Stimulated activated CD8-positive, alpha-beta memory T cell treated with anti-CD3 and anti-CD28 coated beads, Interleukin-15, amount 100 ng/mL, for 1 hour (primary cell): ENCODE data around the gene SOCS1.

ENCODE experiments used
- DNase-seq: peaks from one replicate; pipeline ENCODE4 v3.0.0-alpha.2; 2020; ENCODE audit warnings: low read depth

The SOCS1 gene

DNA sequence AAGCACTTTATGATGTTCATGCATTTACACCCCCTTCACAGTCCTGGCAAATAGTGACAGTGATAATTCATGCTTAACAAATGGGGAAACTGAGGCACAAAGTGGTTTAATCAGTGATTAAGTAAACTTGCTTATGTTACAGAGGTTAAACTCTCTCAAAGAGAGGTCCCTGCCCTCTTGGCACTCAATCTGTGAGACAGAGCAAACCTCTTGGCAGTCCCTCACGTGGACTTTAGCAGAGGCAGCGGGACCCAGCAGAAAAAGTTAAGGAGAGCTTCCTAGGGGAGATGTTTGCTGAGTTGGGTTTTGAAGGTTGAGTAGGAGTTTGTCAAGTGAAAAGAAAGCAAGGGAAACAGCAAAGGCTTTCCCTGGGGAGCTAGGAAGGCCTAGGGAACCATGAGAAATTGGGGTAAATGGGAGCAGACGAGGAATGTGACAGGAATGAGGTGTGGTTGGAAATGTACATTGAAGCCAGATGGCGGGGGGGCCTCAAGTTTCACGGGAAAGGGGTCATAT, 10.7 kb downstream of the SOCS1 start:
- DNase-seq = no peak

- DNase-seq = no peak
Observed at GRCh38 chr16:11242658-11243057, 13.3 kb downstream of the SOCS1 start.

DNA sequence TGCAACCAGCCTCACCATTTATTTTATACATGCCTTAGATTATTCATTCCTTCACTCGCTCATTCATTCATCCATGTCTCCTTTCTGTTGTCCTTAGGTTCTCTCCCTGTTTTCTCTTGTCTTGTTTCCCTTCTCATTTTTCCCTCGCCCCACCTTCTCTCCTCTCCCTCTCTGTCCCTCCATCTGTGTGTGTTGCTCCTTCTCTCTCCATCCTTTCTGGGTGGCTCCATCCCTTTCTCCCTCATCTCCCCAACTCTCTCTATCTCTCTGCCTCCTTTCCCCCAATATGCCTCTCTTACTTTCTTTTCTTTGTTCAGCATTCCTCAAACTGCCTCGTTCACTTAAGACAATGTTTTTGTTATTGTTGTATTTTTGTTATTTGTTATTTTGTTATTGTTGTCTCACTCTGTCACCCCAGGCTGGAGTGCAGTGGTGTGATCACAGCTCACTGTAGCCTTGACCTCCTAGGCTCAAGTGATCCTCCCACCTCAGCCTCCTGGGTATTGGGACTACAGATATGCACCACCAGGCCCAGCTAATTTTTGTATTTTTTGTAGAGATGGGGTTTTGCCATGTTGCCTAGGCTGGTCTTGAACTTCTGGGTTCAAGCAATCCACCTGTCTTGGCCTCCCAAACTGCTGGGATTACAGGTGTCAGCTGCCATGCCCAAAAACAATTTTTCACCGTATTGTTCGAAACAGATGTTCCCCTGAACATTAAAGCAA, 14.4 kb downstream of the SOCS1 start:
- no peak for DNase-seq

DNA sequence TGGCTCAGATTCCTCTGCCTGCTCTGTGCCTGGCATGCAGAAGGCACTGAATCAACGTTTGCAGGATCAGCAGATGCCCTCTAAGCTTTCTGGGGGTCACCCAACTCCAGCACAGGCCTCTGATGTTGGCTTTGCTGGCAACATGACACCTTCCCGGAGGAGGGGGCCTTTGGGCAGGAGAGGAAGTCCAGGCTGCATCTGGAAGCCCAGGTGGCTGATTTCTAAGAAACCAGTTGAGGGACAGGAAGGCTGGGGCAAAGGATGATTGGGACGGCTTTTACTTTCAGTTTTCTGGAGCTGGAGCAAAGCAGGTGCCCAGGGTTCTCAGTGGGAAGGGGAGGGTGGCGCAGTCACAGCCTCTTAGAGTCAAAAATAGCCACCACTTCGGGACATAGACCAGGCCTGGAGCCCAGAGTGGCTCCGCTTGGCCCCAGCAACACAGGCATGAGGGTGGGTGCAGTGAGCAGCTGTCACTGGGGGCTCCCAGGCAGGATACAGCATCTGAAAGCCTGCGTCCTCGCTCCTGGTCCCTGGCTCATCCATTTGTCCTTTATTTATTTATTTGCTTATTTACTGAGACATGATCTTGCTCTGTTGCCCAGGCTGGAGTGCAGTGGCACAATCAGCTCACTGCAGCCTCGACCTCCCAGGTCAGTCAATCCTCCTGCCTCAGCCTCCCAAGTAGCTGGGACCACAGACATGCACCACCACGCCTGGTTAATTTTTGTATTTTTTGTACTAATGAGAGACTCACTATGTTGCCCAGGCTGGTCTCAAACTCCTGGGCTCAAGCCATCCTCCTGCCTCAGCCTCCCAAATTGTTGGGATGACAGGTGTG, 15.1 kb downstream of the SOCS1 start:
- DNase-seq = no peak

GRCh38 chr16:11239644-11240632, 16.1 kb downstream of the SOCS1 start:
- DNase-seq = no peak

- no peak for DNase-seq
Observed at GRCh38 chr16:11238272-11239202, 17.5 kb downstream of the SOCS1 start.

- DNase-seq = no peak
Observed at GRCh38 chr16:11236461-11237254, 19.3 kb downstream of the SOCS1 start.

DNA sequence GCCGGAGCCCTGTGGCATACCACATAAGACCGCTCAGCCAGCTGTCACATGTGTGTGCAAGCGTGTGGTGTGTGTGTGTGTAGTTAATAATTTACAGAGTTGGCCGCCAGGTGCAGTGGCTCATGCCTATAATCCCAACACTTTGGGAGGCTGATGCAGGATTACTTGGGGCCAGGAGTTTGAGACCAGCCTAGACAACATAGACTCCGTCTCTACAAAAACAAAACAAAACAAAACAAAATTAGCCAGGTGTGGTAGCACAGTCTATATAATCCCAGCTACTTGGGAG, 20.4 kb downstream of the SOCS1 start:
- no peak for DNase-seq

- DNase-seq = no peak
Observed at GRCh38 chr16:11234884-11235702, 20.9 kb downstream of the SOCS1 start.

DNA sequence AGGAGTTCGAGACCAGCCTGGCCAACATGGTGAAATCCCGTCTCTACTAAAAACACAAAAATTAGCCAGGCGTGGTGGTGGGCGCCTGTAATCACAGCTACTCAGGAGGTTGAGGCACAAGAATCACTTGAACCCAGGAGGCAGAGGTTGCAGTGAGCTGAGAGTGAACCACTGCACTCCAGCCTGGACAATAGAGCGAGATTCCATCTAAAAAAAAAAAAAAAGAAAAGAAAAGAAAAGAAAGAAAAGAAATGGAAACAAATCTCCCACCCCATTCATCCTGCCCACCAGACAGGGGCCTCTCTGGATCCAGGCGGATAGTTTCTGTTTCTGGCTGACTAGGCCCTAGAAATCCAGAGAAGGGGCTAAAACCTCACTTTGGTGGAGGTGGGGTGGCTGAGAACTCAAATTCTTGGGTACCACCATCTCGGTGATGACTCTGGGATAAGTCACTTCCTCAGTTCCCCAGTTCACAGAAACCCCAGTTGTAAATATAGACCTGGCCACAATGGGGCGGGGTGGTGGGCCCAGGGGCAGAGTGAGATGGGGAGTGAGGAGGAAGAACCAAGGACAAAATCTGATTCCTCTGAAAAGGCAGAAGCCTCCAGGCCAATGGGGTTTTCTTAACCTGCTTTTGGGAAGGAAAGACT, 22.2 kb downstream of the SOCS1 start:
- no peak for DNase-seq

GRCh38 chr16:11232852-11233726, 22.9 kb downstream of the SOCS1 start:
- DNase-seq = peak; percentile 89

- no peak for DNase-seq
Observed at GRCh38 chr16:11232302-11232851, 23.6 kb downstream of the SOCS1 start.

DNA sequence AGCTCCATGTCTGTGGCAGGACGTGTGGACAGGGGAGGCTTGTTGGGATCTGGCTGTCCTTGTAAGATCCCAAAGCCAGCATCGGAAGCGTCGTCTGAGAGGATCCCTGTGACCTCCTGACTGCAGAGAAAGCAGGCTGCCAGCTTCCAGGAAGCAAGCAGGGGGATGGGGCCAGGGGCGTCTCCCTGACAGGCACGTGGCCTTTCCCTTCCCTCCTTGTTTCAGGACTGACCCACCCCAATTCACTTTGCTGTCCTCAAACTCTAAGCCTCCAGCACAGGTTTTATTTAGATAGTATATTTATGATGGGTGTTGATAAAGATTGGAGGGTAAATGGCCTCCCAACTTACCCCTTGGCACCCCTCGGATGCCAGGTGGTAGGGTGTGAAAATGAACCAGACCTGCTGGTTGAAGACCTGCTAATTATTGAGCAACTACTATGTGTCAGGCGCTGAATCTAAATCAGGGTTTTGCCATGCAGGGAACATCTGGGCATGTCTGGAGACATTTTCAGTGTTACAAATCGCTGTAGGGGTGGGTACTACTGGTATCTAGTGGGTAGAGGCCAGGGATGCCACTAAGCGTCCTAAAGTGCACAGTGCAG, 24.5 kb downstream of the SOCS1 start:
- no peak for DNase-seq

DNA sequence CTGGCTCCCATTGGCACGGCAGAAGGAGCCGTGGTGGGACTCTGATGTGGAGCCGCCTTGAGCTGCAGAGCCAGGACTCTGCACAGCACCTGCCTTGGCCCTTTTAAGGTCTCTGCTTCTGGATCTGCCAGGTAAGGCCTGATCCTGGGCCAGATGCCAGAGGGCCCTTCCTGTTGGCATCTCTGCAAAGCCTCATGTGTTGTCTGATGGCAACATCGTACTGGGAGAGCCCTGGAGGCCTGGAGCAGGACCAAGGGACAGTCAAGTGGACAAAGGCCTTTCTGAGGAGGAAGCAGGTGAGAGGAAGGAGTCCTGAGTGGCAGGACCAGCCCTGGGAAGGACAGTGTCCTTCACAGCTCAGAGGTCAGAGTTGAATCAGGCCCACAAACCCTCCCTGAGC, 26.1 kb downstream of the SOCS1 start:
- DNase-seq = no peak

- no peak for DNase-seq
Observed at GRCh38 chr16:11229432-11229831, 26.6 kb downstream of the SOCS1 start.

- DNase-seq = no peak
Observed at GRCh38 chr16:11225677-11226549, 30.1 kb downstream of the SOCS1 start.
